HEK293 (cell line): ENCODE measurements around the gene CDC20.

Experiments used
- HOXC10 ChIP-seq: sonication (generic); formaldehyde crosslinking; IDR thresholded peaks from 2 replicates; pipeline ENCODE4 v1.8.1; 2023; ENCODE audit warnings: mild to moderate bottlenecking, missing genetic modification reagents
- OVOL3 ChIP-seq: fragments of 450-650 bp; formaldehyde crosslinking; IDR thresholded peaks from 2 replicates; pipeline ENCODE4 v1.5.1; 2016; ENCODE audit warnings: missing biosample characterization, missing genetic modification characterization
- WT1 ChIP-seq: fragments of 450-650 bp; formaldehyde crosslinking; IDR thresholded peaks from 2 replicates; pipeline ENCODE4 v1.5.1; 2016; ENCODE audit warnings: missing biosample characterization, missing genetic modification characterization
- ZBTB20 ChIP-seq: fragments of 450-650 bp; formaldehyde crosslinking; IDR thresholded peaks from 2 replicates; pipeline ENCODE4 v1.5.1; 2016; ENCODE audit warnings: missing biosample characterization, missing genetic modification characterization
- ZNF157 ChIP-seq: fragments of 450-650 bp; formaldehyde crosslinking; IDR thresholded peaks from 2 replicates; pipeline ENCODE4 v1.5.1; 2016; ENCODE audit warnings: missing biosample characterization, missing genetic modification characterization
- ZNF169 ChIP-seq: fragments of 450-650 bp; formaldehyde crosslinking; IDR thresholded peaks from 2 replicates; pipeline ENCODE4 v1.5.1; 2016; ENCODE audit warnings: missing biosample characterization, missing genetic modification characterization
- ZNF19 ChIP-seq: fragments of 450-650 bp; formaldehyde crosslinking; IDR thresholded peaks from 2 replicates; pipeline ENCODE4; 2016; ENCODE audit warnings: missing biosample characterization, missing genetic modification characterization, low read depth
- ZNF239 ChIP-seq: fragments of 450-650 bp; formaldehyde crosslinking; IDR thresholded peaks from 2 replicates; pipeline ENCODE4 v1.5.1; 2016; ENCODE audit warnings: missing biosample characterization, missing genetic modification characterization
- ZNF311 ChIP-seq: fragments of 450-650 bp; formaldehyde crosslinking; IDR thresholded peaks from 2 replicates; pipeline ENCODE4 v1.5.1; 2017; ENCODE audit warnings: missing biosample characterization, missing genetic modification characterization, borderline replicate concordance
- ZNF707 ChIP-seq: fragments of 450-650 bp; formaldehyde crosslinking; IDR thresholded peaks from 2 replicates; pipeline ENCODE4 v1.5.1; 2016; ENCODE audit warnings: missing biosample characterization, missing genetic modification characterization
- ZNF76 ChIP-seq: fragments of 450-650 bp; formaldehyde crosslinking; IDR thresholded peaks from 2 replicates; pipeline ENCODE4; 2016; ENCODE audit warnings: low read depth, missing biosample characterization, missing genetic modification characterization, borderline replicate concordance
- ZNF776 ChIP-seq: fragments of 450-650 bp; formaldehyde crosslinking; IDR thresholded peaks from 2 replicates; pipeline ENCODE4 v1.5.0; 2017; ENCODE audit warnings: missing biosample characterization, missing genetic modification characterization, borderline replicate concordance
- ZNF792 ChIP-seq: fragments of 450-650 bp; formaldehyde crosslinking; IDR thresholded peaks from 2 replicates; pipeline ENCODE4 v1.5.1; 2016; ENCODE audit warnings: missing biosample characterization, missing genetic modification characterization
- ZNF837 ChIP-seq: fragments of 450-650 bp; formaldehyde crosslinking; IDR thresholded peaks from 2 replicates; pipeline ENCODE4 v1.5.1; 2016; ENCODE audit warnings: missing biosample characterization, missing genetic modification characterization
- TF ChIP-seq, protein P1 (sequence below): fragments of 450-650 bp; formaldehyde crosslinking; IDR thresholded peaks from 2 replicates; pipeline ENCODE4 v1.5.1; 2017; ENCODE audit warnings: missing biosample characterization, missing genetic modification characterization
- TF ChIP-seq, protein P2 (sequence below): fragments of 450-650 bp; formaldehyde crosslinking; IDR thresholded peaks from 2 replicates; pipeline ENCODE4 v1.5.1; 2016; ENCODE audit warnings: missing biosample characterization, missing genetic modification characterization, borderline replicate concordance
- TF ChIP-seq, protein P3 (sequence below): fragments of 450-650 bp; formaldehyde crosslinking; IDR thresholded peaks from 2 replicates; pipeline ENCODE4 v1.5.1; 2016; ENCODE audit warnings: missing biosample characterization, missing genetic modification characterization
- TF ChIP-seq, protein P4 (sequence below): fragments of 450-650 bp; formaldehyde crosslinking; IDR thresholded peaks from 2 replicates; pipeline ENCODE4 v1.5.1; 2017; ENCODE audit warnings: missing biosample characterization, missing genetic modification characterization
- TF ChIP-seq, protein P5 (sequence below): fragments of 450-650 bp; formaldehyde crosslinking; optimal IDR thresholded peaks from 2 replicates; pipeline ENCODE3; 2016; ENCODE audit warnings: missing biosample characterization, mild to moderate bottlenecking, missing genetic modification characterization
- TF ChIP-seq, protein P6 (sequence below): fragments of 450-650 bp; formaldehyde crosslinking; IDR thresholded peaks from 2 replicates; pipeline ENCODE4 v1.5.1; 2016; ENCODE audit warnings: missing biosample characterization, missing genetic modification characterization
- TF ChIP-seq, protein P7 (sequence below): fragments of 450-650 bp; IDR thresholded peaks from 2 replicates; pipeline ENCODE4 v1.5.1; 2018; ENCODE audit warnings: missing biosample characterization, missing genetic modification characterization
- TF ChIP-seq, protein P8 (sequence below): IDR thresholded peaks from 2 replicates; pipeline ENCODE4 v1.6.1; 2011; ENCODE audit warnings: mild to moderate bottlenecking, low read depth, low read length, borderline replicate concordance

Gene CDC20

DNA sequence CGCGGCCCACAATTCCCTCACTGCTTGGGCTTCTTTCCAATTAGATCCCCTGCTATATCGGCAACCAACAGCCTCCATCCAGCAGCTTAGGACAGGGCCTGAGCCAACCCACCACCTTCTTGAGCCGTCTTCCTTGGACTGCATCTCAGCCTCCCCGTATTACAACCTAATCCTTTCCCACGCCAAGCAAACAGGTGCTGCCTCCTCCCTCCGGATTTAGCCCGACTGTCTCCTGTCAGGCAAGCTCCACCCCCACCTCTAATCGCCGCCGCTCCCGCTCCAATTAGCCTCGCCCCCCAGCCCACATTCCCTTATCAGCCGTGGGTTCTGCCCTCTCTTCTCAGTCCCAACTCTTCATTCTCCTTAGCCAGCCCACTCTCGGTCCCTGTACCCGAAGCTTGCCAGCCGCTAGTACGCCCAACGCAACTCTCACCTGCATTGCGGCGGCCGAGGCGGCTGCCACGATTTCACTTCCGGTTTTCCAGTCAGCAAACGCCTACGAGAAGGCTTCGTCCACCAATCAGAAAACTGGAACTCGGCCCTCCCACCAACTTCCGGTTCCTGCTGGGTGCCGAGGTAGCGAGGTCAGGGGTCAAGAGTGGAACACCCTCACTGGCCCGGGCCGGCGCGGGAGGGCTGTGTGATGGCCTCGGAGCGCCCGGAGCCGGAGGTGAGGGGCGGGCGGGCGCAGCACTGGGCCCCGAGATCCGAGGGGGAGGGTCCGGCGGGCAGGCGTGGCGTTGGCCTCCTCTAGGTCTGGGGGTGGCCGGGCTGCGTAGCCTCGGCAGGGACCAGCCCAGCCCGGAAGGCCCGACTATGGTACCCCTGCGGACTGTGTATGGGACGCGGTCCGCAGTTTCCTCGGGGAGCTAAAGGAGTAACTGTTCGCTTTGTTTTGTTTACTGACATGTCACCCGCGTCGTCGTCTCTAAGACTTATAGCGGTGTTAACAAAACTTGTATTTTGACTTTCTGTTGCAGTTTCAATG is 30.8 kb downstream of the CDC20 start, which contains the start of the genes MED8 and SZT2 (continued):
- TF ChIP-seq, protein P1, sequence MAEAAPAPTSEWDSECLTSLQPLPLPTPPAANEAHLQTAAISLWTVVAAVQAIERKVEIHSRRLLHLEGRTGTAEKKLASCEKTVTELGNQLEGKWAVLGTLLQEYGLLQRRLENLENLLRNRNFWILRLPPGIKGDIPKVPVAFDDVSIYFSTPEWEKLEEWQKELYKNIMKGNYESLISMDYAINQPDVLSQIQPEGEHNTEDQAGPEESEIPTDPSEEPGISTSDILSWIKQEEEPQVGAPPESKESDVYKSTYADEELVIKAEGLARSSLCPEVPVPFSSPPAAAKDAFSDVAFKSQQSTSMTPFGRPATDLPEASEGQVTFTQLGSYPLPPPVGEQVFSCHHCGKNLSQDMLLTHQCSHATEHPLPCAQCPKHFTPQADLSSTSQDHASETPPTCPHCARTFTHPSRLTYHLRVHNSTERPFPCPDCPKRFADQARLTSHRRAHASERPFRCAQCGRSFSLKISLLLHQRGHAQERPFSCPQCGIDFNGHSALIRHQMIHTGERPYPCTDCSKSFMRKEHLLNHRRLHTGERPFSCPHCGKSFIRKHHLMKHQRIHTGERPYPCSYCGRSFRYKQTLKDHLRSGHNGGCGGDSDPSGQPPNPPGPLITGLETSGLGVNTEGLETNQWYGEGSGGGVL = peak; percentile 47; the same call in 1 of the 2 replicates
- TF ChIP-seq, protein P2, sequence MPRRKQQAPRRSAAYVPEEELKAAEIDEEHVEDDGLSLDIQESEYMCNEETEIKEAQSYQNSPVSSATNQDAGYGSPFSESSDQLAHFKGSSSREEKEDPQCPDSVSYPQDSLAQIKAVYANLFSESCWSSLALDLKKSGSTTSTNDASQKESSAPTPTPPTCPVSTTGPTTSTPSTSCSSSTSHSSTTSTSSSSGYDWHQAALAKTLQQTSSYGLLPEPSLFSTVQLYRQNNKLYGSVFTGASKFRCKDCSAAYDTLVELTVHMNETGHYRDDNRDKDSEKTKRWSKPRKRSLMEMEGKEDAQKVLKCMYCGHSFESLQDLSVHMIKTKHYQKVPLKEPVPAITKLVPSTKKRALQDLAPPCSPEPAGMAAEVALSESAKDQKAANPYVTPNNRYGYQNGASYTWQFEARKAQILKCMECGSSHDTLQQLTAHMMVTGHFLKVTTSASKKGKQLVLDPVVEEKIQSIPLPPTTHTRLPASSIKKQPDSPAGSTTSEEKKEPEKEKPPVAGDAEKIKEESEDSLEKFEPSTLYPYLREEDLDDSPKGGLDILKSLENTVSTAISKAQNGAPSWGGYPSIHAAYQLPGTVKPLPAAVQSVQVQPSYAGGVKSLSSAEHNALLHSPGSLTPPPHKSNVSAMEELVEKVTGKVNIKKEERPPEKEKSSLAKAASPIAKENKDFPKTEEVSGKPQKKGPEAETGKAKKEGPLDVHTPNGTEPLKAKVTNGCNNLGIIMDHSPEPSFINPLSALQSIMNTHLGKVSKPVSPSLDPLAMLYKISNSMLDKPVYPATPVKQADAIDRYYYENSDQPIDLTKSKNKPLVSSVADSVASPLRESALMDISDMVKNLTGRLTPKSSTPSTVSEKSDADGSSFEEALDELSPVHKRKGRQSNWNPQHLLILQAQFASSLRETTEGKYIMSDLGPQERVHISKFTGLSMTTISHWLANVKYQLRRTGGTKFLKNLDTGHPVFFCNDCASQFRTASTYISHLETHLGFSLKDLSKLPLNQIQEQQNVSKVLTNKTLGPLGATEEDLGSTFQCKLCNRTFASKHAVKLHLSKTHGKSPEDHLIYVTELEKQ (tag by site-specific recombination) = no peak
- TF ChIP-seq, protein P3, sequence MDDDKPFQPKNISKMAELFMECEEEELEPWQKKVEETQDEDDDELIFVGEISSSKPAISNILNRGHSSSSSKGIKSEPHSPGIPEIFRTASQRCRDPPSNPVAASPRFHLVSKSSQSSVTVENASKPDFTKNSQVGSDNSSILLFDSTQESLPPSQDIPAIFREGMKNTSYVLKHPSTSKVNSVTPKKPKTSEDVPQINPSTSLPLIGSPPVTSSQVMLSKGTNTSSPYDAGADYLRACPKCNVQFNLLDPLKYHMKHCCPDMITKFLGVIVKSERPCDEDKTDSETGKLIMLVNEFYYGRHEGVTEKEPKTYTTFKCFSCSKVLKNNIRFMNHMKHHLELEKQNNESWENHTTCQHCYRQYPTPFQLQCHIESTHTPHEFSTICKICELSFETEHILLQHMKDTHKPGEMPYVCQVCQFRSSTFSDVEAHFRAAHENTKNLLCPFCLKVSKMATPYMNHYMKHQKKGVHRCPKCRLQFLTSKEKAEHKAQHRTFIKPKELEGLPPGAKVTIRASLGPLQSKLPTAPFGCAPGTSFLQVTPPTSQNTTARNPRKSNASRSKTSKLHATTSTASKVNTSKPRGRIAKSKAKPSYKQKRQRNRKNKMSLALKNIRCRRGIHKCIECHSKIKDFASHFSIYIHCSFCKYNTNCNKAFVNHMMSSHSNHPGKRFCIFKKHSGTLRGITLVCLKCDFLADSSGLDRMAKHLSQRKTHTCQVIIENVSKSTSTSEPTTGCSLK = no peak
- TF ChIP-seq ZNF76 (tag by site-specific recombination) (peak; percentile 84), ZNF792 (tag by site-specific recombination) (no peak), ZNF169 (tag by site-specific recombination) (no peak), WT1 (tag by site-specific recombination) (no peak), ZNF19 (tag by site-specific recombination) (no peak), HOXC10 (CRISPR knock-in tag) (no peak), OVOL3 (no peak), ZNF776 (no peak), ZNF239 (tag by site-specific recombination) (no peak), ZBTB20 (peak; percentile 41), ZNF707 (tag by site-specific recombination) (no peak), ZNF157 (tag by site-specific recombination) (no peak), ZNF837 (tag by site-specific recombination) (no peak), ZNF311 (no peak)
- TF ChIP-seq, protein P4, sequence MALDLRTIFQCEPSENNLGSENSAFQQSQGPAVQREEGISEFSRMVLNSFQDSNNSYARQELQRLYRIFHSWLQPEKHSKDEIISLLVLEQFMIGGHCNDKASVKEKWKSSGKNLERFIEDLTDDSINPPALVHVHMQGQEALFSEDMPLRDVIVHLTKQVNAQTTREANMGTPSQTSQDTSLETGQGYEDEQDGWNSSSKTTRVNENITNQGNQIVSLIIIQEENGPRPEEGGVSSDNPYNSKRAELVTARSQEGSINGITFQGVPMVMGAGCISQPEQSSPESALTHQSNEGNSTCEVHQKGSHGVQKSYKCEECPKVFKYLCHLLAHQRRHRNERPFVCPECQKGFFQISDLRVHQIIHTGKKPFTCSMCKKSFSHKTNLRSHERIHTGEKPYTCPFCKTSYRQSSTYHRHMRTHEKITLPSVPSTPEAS = 0 out of 2 replicates have a peak, but pooled peaks have one; percentile 9
- TF ChIP-seq, protein P5, sequence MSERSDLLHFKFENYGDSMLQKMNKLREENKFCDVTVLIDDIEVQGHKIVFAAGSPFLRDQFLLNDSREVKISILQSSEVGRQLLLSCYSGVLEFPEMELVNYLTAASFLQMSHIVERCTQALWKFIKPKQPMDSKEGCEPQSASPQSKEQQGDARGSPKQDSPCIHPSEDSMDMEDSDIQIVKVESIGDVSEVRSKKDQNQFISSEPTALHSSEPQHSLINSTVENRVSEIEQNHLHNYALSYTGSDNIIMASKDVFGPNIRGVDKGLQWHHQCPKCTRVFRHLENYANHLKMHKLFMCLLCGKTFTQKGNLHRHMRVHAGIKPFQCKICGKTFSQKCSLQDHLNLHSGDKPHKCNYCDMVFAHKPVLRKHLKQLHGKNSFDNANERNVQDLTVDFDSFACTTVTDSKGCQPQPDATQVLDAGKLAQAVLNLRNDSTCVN (tag by site-specific recombination) = peak; percentile 41
- TF ChIP-seq, protein P6, sequence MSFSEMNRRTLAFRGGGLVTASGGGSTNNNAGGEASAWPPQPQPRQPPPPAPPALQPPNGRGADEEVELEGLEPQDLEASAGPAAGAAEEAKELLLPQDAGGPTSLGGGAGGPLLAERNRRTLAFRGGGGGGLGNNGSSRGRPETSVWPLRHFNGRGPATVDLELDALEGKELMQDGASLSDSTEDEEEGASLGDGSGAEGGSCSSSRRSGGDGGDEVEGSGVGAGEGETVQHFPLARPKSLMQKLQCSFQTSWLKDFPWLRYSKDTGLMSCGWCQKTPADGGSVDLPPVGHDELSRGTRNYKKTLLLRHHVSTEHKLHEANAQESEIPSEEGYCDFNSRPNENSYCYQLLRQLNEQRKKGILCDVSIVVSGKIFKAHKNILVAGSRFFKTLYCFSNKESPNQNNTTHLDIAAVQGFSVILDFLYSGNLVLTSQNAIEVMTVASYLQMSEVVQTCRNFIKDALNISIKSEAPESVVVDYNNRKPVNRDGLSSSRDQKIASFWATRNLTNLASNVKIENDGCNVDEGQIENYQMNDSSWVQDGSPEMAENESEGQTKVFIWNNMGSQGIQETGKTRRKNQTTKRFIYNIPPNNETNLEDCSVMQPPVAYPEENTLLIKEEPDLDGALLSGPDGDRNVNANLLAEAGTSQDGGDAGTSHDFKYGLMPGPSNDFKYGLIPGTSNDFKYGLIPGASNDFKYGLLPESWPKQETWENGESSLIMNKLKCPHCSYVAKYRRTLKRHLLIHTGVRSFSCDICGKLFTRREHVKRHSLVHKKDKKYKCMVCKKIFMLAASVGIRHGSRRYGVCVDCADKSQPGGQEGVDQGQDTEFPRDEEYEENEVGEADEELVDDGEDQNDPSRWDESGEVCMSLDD (tag by site-specific recombination) = peak; percentile 21; the same call in 1 of the 2 replicates
- TF ChIP-seq, protein P7, sequence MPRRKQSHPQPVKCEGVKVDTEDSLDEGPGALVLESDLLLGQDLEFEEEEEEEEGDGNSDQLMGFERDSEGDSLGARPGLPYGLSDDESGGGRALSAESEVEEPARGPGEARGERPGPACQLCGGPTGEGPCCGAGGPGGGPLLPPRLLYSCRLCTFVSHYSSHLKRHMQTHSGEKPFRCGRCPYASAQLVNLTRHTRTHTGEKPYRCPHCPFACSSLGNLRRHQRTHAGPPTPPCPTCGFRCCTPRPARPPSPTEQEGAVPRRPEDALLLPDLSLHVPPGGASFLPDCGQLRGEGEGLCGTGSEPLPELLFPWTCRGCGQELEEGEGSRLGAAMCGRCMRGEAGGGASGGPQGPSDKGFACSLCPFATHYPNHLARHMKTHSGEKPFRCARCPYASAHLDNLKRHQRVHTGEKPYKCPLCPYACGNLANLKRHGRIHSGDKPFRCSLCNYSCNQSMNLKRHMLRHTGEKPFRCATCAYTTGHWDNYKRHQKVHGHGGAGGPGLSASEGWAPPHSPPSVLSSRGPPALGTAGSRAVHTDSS (tag by site-specific recombination) = 0 out of 2 replicates have a peak, but pooled peaks have one; percentile 8
- TF ChIP-seq, protein P8, sequence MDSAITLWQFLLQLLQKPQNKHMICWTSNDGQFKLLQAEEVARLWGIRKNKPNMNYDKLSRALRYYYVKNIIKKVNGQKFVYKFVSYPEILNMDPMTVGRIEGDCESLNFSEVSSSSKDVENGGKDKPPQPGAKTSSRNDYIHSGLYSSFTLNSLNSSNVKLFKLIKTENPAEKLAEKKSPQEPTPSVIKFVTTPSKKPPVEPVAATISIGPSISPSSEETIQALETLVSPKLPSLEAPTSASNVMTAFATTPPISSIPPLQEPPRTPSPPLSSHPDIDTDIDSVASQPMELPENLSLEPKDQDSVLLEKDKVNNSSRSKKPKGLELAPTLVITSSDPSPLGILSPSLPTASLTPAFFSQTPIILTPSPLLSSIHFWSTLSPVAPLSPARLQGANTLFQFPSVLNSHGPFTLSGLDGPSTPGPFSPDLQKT = no peak
